ENCODE results near the gene ABRACL.

DNA sequence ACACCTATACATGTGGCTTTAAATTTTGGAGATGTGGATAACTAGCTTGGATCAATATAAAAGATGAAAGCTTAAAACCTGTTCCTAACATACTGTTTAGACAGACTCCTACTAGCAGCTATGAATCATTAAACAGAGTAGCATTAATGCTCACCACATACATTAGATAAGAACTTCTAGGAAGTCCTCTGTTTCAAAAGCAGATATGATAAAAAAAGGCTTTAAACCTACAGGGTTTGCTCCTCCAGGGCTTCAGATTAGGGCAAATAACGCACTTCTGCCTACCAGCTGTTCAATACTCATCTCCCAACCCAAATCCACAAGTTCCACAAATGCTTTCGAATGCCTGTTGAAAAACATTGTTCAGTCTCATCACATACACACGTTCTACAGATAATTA lies 42.0 kb upstream of the ABRACL start:
- TF ChIP-seq, protein P1, sequence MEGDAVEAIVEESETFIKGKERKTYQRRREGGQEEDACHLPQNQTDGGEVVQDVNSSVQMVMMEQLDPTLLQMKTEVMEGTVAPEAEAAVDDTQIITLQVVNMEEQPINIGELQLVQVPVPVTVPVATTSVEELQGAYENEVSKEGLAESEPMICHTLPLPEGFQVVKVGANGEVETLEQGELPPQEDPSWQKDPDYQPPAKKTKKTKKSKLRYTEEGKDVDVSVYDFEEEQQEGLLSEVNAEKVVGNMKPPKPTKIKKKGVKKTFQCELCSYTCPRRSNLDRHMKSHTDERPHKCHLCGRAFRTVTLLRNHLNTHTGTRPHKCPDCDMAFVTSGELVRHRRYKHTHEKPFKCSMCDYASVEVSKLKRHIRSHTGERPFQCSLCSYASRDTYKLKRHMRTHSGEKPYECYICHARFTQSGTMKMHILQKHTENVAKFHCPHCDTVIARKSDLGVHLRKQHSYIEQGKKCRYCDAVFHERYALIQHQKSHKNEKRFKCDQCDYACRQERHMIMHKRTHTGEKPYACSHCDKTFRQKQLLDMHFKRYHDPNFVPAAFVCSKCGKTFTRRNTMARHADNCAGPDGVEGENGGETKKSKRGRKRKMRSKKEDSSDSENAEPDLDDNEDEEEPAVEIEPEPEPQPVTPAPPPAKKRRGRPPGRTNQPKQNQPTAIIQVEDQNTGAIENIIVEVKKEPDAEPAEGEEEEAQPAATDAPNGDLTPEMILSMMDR (IDR thresholded peaks at IDR 0.05; ENCODE audit: extremely low read depth in 1 of 2, insufficient read depth in 1 of 2, low read depth in 1 of 2, low read length in 2 of 2): no peak
- TF ChIP-seq JUN (IDR thresholded peaks at IDR 0.05; ENCODE audit: borderline replicate concordance, insufficient read depth, insufficient read length, low read depth) (no peak), POLR2AphosphoS5 (IDR thresholded peaks at IDR 0.05; ENCODE audit: insufficient read depth, low read depth, low read length) (no peak), MYC (IDR thresholded peaks at IDR 0.05; ENCODE audit: low read depth, low read length) (no peak)
